ENCODE data around the gene ZNF568. TPM values are rescaled to one million over a fixed set of nuclear protein-coding genes. Genes with fewer than 3 reads are reported as not detected.

The ZNF568 gene
- 3.6 and 3.7 TPM in 2 replicates for polyA plus RNA-seq (2013)

GRCh38 chr19:36915992-36916830 lies at the start of gene ZNF568, which contains the start of gene ZNF829:
TSS of gene ZNF568 (plus strand) at chr19:36916332. CDS start at chr19:36922771, 6,439 bp downstream.
TSS of gene ZNF829 (minus strand) at chr19:36916291. CDS start at chr19:36915167, 1,124 bp downstream.
- Histone ChIP-seq H3K27me3 (ENCODE audit: insufficient read depth, low read length) (no peaks in the 10 kb centered on the region), H3K4ac (ENCODE audit: low read depth, low read length) (peak within 1 kb of the TSS; percentile 35), H2BK12ac (ENCODE audit: low read length) (no peak within 1 kb of the TSS), H3K14ac (ENCODE audit: low read length) (peak within 1 kb of the TSS; percentile 81), H2BK5ac (ENCODE audit: low read depth, low read length, poor library complexity) (peak within 1 kb of the TSS; percentile 77), H3K4me1 (ENCODE audit: control insufficient read depth in 1 of 2, insufficient read depth in 2 of 2, low read length in 2 of 2) (peaks cover 3 to 6% of the 10 kb centered on the region in 2 experiments), H3K27ac (ENCODE audit: low read depth, low read length) (peak within 1 kb of the TSS; percentile 77), H3K4me3 (ENCODE audit: low read depth, low read length) (peak within 1 kb of the TSS; percentile 88), H2AFZ (ENCODE audit: insufficient read depth, low read length, poor library complexity) (peak within 1 kb of the TSS; percentile 91), H3K18ac (ENCODE audit: low read length) (peak within 1 kb of the TSS; percentile 67), H3K4me2 (ENCODE audit: low read length) (peak within 1 kb of the TSS; percentile 83), H2BK120ac (ENCODE audit: insufficient read depth, low read length, poor library complexity) (peak within 1 kb of the TSS; percentile 75), H4K91ac (ENCODE audit: low read depth, low read length) (peak within 1 kb of the TSS; percentile 85), H2AK5ac (ENCODE audit: low read length) (no peak within 1 kb of the TSS), H3K79me2 (ENCODE audit: control insufficient read depth, insufficient read depth, low read length, poor library complexity) (peaks cover 6% of the 10 kb centered on the region), H4K8ac (ENCODE audit: low read depth, low read length) (peak within 1 kb of the TSS; percentile 77), H3K9ac (ENCODE audit: low read length) (peak within 1 kb of the TSS; percentile 88), H4K12ac (ENCODE audit: low read depth, low read length) (peak within 1 kb of the TSS; percentile 72), H3K23ac (ENCODE audit: low read length) (peak within 1 kb of the TSS; percentile 70), H3K36me3 (ENCODE audit: control insufficient read depth in 1 of 2, insufficient read depth in 2 of 2, low read length in 2 of 2) (peaks cover 2 to 6% of the 10 kb centered on the region in 2 experiments), H3K9me3 (ENCODE audit: insufficient read depth, low read depth, low read length) (peaks cover 7% of the 10 kb centered on the region), H3K79me1 (ENCODE audit: low read length) (peaks cover 5% of the 10 kb centered on the region)
- WGBS (ENCODE audit: extremely low coverage, insufficient coverage, insufficient read length) = 100% methylated on average over 2 of the region's 57 CpGs
- peak; percentile 93 to 94 for DNase-seq

GRCh38 chr19:36876993-36877938 lies 38.9 kb upstream of the ZNF568 start:
- no CpG with 5 or more reads among the region's 10 CpGs for WGBS (ENCODE audit: extremely low coverage, insufficient coverage, insufficient read length)
- no peak overlapping the region for H4K91ac ChIP-seq (ENCODE audit: low read depth, low read length)
- H3K27ac ChIP-seq (ENCODE audit: low read depth, low read length) = no peak overlapping the region
- no peaks in the 10 kb centered on the region for H3K79me1 ChIP-seq (ENCODE audit: low read length)
- no peak overlapping the region for H2BK12ac ChIP-seq (ENCODE audit: low read length)
- H3K4me2 ChIP-seq (ENCODE audit: low read length) = no peak overlapping the region
- no peak overlapping the region for H2BK5ac ChIP-seq (ENCODE audit: low read depth, low read length, poor library complexity)
- H2AFZ ChIP-seq (ENCODE audit: insufficient read depth, low read length, poor library complexity) = no peak overlapping the region
- H3K4ac ChIP-seq (ENCODE audit: low read depth, low read length) = no peak overlapping the region
- no peak overlapping the region for H3K14ac ChIP-seq (ENCODE audit: low read length)
- DNase-seq = peak in 1 of 2 donors; percentile 5
- no peak overlapping the region for H4K8ac ChIP-seq (ENCODE audit: low read depth, low read length)
- H3K9ac ChIP-seq (ENCODE audit: low read length) = no peak overlapping the region
- no peak overlapping the region for H4K12ac ChIP-seq (ENCODE audit: low read depth, low read length)
- H3K4me3 ChIP-seq (ENCODE audit: low read depth, low read length) = no peak overlapping the region
- H3K23ac ChIP-seq (ENCODE audit: low read length) = no peak overlapping the region
- no peaks in the 10 kb centered on the region for H3K27me3 ChIP-seq (ENCODE audit: insufficient read depth, low read length)
- no peak overlapping the region for H3K18ac ChIP-seq (ENCODE audit: low read length)
- H3K79me2 ChIP-seq (ENCODE audit: control insufficient read depth, insufficient read depth, low read length, poor library complexity) = no peaks in the 10 kb centered on the region
- peaks cover 15% of the 10 kb centered on the region for H3K9me3 ChIP-seq (ENCODE audit: insufficient read depth, low read depth, low read length)
- peaks cover 13 to 14% of the 10 kb centered on the region in 2 experiments for H3K36me3 ChIP-seq (ENCODE audit: control insufficient read depth in 1 of 2, insufficient read depth in 2 of 2, low read length in 2 of 2)
- H2BK120ac ChIP-seq (ENCODE audit: insufficient read depth, low read length, poor library complexity) = no peak overlapping the region
- H3K4me1 ChIP-seq (ENCODE audit: control insufficient read depth in 1 of 2, insufficient read depth in 2 of 2, low read length in 2 of 2) = no peaks in the 10 kb centered on the region
- no peak overlapping the region for H2AK5ac ChIP-seq (ENCODE audit: low read length)

GRCh38 chr19:36891768-36892357 lies 24.3 kb upstream of the ZNF568 start:
- Histone ChIP-seq H3K79me1 (ENCODE audit: low read length) (no peaks in the 10 kb centered on the region), H2AFZ (ENCODE audit: insufficient read depth, low read length, poor library complexity) (no peak overlapping the region), H3K9me3 (ENCODE audit: insufficient read depth, low read depth, low read length) (peaks cover 15% of the 10 kb centered on the region), H3K14ac (ENCODE audit: low read length) (no peak overlapping the region), H2BK12ac (ENCODE audit: low read length) (no peak overlapping the region), H2AK5ac (ENCODE audit: low read length) (no peak overlapping the region), H3K18ac (ENCODE audit: low read length) (no peak overlapping the region), H4K91ac (ENCODE audit: low read depth, low read length) (no peak overlapping the region), H3K27me3 (ENCODE audit: insufficient read depth, low read length) (no peaks in the 10 kb centered on the region), H3K79me2 (ENCODE audit: control insufficient read depth, insufficient read depth, low read length, poor library complexity) (no peaks in the 10 kb centered on the region), H3K4ac (ENCODE audit: low read depth, low read length) (no peak overlapping the region), H3K4me3 (ENCODE audit: low read depth, low read length) (no peak overlapping the region), H4K8ac (ENCODE audit: low read depth, low read length) (no peak overlapping the region), H2BK120ac (ENCODE audit: insufficient read depth, low read length, poor library complexity) (no peak overlapping the region), H3K9ac (ENCODE audit: low read length) (no peak overlapping the region), H3K27ac (ENCODE audit: low read depth, low read length) (no peak overlapping the region), H3K4me1 (ENCODE audit: control insufficient read depth in 1 of 2, insufficient read depth in 2 of 2, low read length in 2 of 2) (no peaks in the 10 kb centered on the region), H4K12ac (ENCODE audit: low read depth, low read length) (no peak overlapping the region), H3K36me3 (ENCODE audit: control insufficient read depth in 1 of 2, insufficient read depth in 2 of 2, low read length in 2 of 2) (peaks cover 15% of the 10 kb centered on the region in 2 experiments), H2BK5ac (ENCODE audit: low read depth, low read length, poor library complexity) (no peak overlapping the region), H3K4me2 (ENCODE audit: low read length) (no peak overlapping the region), H3K23ac (ENCODE audit: low read length) (no peak overlapping the region)
- WGBS (ENCODE audit: extremely low coverage, insufficient coverage, insufficient read length) = no CpG with 5 or more reads among the region's 3 CpGs
- DNase-seq = no peak

GRCh38 chr19:36894849-36895383 lies 21.2 kb upstream of the ZNF568 start:
- no peak overlapping the region for H4K8ac ChIP-seq (ENCODE audit: low read depth, low read length)
- no peak overlapping the region for H3K14ac ChIP-seq (ENCODE audit: low read length)
- H3K23ac ChIP-seq (ENCODE audit: low read length) = no peak overlapping the region
- H3K9ac ChIP-seq (ENCODE audit: low read length) = no peak overlapping the region
- no peaks in the 10 kb centered on the region for H3K4me1 ChIP-seq (ENCODE audit: control insufficient read depth in 1 of 2, insufficient read depth in 2 of 2, low read length in 2 of 2)
- no peak overlapping the region for H3K4me2 ChIP-seq (ENCODE audit: low read length)
- no peak overlapping the region for H3K18ac ChIP-seq (ENCODE audit: low read length)
- H3K27me3 ChIP-seq (ENCODE audit: insufficient read depth, low read length) = no peaks in the 10 kb centered on the region
- no peak overlapping the region for H2BK12ac ChIP-seq (ENCODE audit: low read length)
- no peak for DNase-seq
- H3K27ac ChIP-seq (ENCODE audit: low read depth, low read length) = no peak overlapping the region
- H3K9me3 ChIP-seq (ENCODE audit: insufficient read depth, low read depth, low read length) = peaks cover 17% of the 10 kb centered on the region
- no peak overlapping the region for H2BK120ac ChIP-seq (ENCODE audit: insufficient read depth, low read length, poor library complexity)
- H3K36me3 ChIP-seq (ENCODE audit: control insufficient read depth in 1 of 2, insufficient read depth in 2 of 2, low read length in 2 of 2) = peaks cover 17 to 22% of the 10 kb centered on the region in 2 experiments
- no peak overlapping the region for H3K4me3 ChIP-seq (ENCODE audit: low read depth, low read length)
- no peak overlapping the region for H3K4ac ChIP-seq (ENCODE audit: low read depth, low read length)
- no peak overlapping the region for H4K12ac ChIP-seq (ENCODE audit: low read depth, low read length)
- H4K91ac ChIP-seq (ENCODE audit: low read depth, low read length) = no peak overlapping the region
- no peaks in the 10 kb centered on the region for H3K79me2 ChIP-seq (ENCODE audit: control insufficient read depth, insufficient read depth, low read length, poor library complexity)
- no peak overlapping the region for H2BK5ac ChIP-seq (ENCODE audit: low read depth, low read length, poor library complexity)
- no CpG with 5 or more reads among the region's 2 CpGs for WGBS (ENCODE audit: extremely low coverage, insufficient coverage, insufficient read length)
- no peak overlapping the region for H2AFZ ChIP-seq (ENCODE audit: insufficient read depth, low read length, poor library complexity)
- H3K79me1 ChIP-seq (ENCODE audit: low read length) = no peaks in the 10 kb centered on the region
- no peak overlapping the region for H2AK5ac ChIP-seq (ENCODE audit: low read length)

Data from trophoblast cell (in vitro differentiated cells and primary cell).